NCI-H2171 (cell line): ENCODE data around the gene FAM13B.

Experiments
- DNase-seq: peaks from one replicate; lab custom pipeline; 2025; lab: John Stamatoyannopoulos, UW

The FAM13B gene

GRCh38 chr5:137899493-137899892, 133.4 kb downstream of the FAM13B start:
- no peak for DNase-seq

- DNase-seq = no peak
Observed at GRCh38 chr5:137896560-137896959, 136.3 kb downstream of the FAM13B start.

DNA sequence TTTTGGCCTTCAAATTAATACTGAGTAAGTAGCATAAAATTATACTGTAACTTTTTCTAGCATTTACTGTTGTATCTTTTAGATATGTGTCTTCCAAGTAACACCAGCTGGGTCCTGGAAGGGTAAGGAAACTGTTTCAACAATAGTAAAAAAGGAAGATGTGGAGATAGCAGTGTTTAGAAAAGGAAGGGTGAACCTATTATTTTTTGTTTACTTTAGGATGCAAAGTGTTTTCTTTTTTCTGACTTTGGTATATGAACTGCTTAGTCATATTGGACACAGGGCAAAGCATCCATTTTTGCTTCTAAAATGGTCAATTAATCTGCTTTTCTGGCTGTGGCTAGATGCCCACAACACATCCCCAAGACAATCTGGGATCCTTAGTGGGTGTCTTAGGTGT, 138.3 kb downstream of the FAM13B start:
- no peak for DNase-seq

DNA sequence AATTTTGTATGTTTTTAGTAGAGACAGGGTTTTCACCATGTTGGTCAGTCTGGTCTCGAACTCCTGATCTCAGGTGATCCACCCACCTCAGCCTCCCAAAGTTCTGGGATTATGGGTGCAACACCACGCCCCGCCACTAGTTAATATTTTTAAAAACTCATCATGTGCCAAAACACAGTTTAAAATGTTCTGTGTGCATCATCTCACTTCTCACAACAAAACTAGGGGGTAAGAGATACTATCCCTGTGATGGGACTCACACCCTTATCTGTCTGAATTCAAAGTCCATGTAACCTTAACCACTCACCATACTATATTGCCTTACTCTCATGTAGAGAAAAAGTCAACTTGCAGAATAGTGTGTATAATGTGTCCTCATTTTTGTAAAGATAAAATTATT, 141.0 kb downstream of the FAM13B start:
- DNase-seq = no peak

DNA sequence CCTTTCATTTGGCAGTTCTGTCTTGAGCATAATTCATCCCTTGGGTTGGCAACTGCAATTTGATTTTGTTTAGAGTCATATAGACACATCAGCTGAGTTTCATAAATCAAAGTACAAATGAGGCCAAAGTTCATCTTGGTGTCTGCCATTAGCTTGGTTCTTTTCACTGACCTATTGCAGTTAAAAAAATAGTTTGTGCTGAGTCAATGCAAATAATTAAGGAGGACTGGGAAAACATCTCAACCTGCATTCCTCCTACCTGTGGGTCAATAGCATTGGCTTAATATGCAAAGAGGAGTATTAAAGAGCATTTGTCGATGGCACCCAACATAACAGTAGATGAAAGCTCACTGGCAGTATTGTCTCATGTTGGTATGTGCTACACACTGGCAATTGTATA, 142.0 kb downstream of the FAM13B start:
- DNase-seq = no peak

DNA sequence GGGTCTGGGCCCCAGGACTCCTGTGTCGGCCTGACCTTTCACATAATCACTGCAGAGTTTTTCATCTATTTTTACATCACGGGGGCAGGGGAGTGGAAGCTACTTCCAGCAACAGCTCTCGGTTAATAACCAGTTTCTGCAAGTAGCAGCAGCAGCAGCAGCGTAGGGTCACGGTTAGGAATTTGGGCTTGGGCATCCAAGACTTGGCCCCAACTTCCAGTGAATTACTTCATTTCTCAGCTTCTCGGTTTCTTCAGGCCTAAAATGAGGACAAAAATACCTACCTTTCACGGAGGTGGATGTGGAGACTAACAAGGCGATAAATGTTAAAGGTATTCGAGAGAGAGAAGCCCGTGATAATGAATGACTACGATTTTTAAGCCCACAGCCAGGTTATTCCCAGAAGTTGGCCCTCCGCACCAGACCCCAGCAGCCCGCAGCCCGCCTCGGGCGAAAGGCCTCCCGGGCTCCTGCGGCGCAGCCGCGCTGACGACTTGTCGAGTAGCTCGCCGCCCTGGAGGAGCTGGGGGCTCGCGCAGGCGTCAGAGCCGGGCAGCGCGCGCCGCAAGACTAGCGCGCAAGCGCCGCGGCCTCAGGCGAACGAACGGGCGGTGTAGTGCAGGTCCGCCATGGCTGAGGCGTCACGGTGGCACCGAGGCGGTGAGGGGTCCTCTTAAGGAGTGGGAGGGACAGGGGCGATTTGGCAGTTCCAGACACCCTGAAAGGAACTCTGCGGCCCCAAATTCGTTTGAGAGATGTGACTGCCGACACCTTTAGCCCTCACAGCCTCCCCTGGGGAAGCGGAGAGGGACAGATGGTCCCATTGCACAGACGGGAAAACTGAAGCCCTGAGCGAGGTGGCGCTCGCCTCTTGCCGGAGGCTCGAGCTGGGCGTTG, 143.8 kb downstream of the FAM13B start, which contains the start of gene PKD2L2:
TSS of gene PKD2L2 (plus strand) at position 595 of the 897 bp plus-strand sequence. CDS start at position 630, 35 bp downstream.
- no peak for DNase-seq

DNA sequence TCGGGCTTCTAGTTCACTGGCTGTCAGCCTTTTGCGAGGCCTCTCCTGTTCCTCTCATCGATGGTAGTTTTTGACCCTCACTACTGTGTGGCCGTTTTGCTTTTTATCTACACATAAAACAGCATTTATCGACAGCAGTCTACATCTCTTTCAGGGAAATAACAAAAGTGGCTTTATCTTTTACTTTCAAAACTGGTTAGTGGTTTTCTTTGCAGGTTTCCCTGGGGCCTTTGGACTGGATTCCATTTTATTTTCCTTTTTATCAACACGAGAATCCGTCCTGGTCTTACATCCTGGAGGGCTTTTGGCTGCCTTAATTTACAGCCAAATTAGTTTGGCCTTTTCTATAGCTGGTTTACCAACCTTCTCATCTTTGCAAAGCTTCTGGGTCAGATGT, 144.4 kb downstream of the FAM13B start:
- DNase-seq = no peak
